Heart left ventricle (tissue), 16 donors: ENCODE data around the gene FAM124A. TPM values are rescaled to one million over a fixed set of nuclear protein-coding genes. Genes with fewer than 3 reads are reported as not detected.

ENCODE experiments used
- ATAC-seq, 4 donors: fragments of 200-7000 bp; cut with Tn5 transposase; one replicate each; pipeline ENCODE4 v1.9.1; 2020 to 2022; ENCODE audit warnings: moderate library complexity in 4 of 4, mild to moderate bottlenecking in 3 of 4, moderate number of reproducible peaks in 1 of 4
- DNase-seq, 5 donors: peaks; one replicate each; pipeline ENCODE4 v3.0.0-alpha.2; 2020
- H3K27ac ChIP-seq, 12 donors: fragments of 200-600 bp; sonication (generic) in 4 of 12; one replicate each; pipeline versions ENCODE4 v1.5.0 to v1.8.0; 2016 to 2022; ENCODE audit warnings: mild to moderate bottlenecking in 2 of 12
- H3K27me3 ChIP-seq, 9 donors: fragments of 200-600 bp; sonication (generic) in 2 of 9; one replicate each; pipeline versions ENCODE4 v1.5.1 to v1.8.0; 2016 to 2022; ENCODE audit warnings: mild to moderate bottlenecking in 3 of 9
- H3K36me3 ChIP-seq, 9 donors: fragments of 200-600 bp; sonication (generic) in 2 of 9; one replicate each; pipeline versions ENCODE4 v1.5.0 to v1.8.0; 2018 to 2022; ENCODE audit warnings: mild to moderate bottlenecking in 2 of 9
- H3K4me1 ChIP-seq, 12 donors: fragments of 200-600 bp; sonication (generic) in 4 of 12; one replicate each; pipeline versions ENCODE4 v1.5.0 to v1.8.0; 2016 to 2022; ENCODE audit warnings: mild to moderate bottlenecking in 3 of 12
- H3K4me3 ChIP-seq, 12 donors: fragments of 200-600 bp; sonication (generic) in 4 of 12; one replicate each; pipeline versions ENCODE4 v1.5.0 to v1.8.0; 2017 to 2022; ENCODE audit warnings: mild to moderate bottlenecking in 9 of 12, moderate library complexity in 4 of 12
- H3K9me3 ChIP-seq, 12 donors: fragments of 200-600 bp; sonication (generic) in 4 of 12; one replicate each; pipeline versions ENCODE4 v1.5.0 to v1.8.0; 2016 to 2022; ENCODE audit warnings: mild to moderate bottlenecking in 1 of 12
- POLR2A ChIP-seq, 2 donors: fragments of 450-650 bp; IDR thresholded peaks; one replicate each; pipeline ENCODE4 v1.6.1; 2017; ENCODE audit warnings: antibody characterized with exemption in 2 of 2, mild to moderate bottlenecking in 2 of 2, moderate library complexity in 2 of 2
- WGBS, 4 donors: extraction: QIAGEN DNeasy Blood & Tissue Kit in 2 of 4; methylation state at CpG; one replicate each; pipeline versions ENCODE4 v1.1.5 to v1.1.7; 2013 to 2018; 5-methylcytosine and 5-hydroxymethylcytosine counted together
- intact Hi-C, 10 donors: fragments of 100-400 bp; cut with DNase I; formaldehyde crosslinking; loops; one replicate each; pipeline versions ENCODE4 v1.11.1 to v1.14.2; 2022
- polyA plus RNA-seq, 2 donors: library from polyadenylated mRNA; stranded (reverse); fragments of 200-250 nt; gene quantifications; one replicate each; pipeline ENCODE4 v1.2.3, GENCODE V29; 2013
- total RNA-seq, 9 donors: library from RNA; depleted of rRNA in 2 of 9; stranded (reverse); fragments of >200 nt in 2 of 9; fragmentation: NEBNext Ultra II Directional in 3 of 9; extraction: Animal tissue kit (Norgen Biotek cat#: 25700) in 3 of 9; gene quantifications; one replicate each; pipeline versions ENCODE4 v1.1.0 to v1.2.4, GENCODE V29; 2016 to 2023
- TF ChIP-seq, protein P1 (sequence below), 12 donors: fragments of 200-600 bp; sonication (generic) in 4 of 12; IDR thresholded peaks; one replicate each; pipeline versions ENCODE4 v1.5.0 to v1.8.0; 2018 to 2022; ENCODE audit warnings: antibody characterized with exemption in 12 of 12, mild to moderate bottlenecking in 5 of 12
- donor health status: ischemic (EF 13 %, LVEDD 7.1; RV severe dilation, severe dysfunction).
- donor health status: healthy with polysubstance abuse.
- donor health status: DM: no; HTN: yes; CAD: no.
- donor health status: DM: no; HTN: no; CAD: no.
- donor health status: ischemic (EF 25% LVEDD 6.9; RV normal size, moderate dysfunction).
- donor health status: ischemic (EF 25% LVEDD 5.7; RV mildly dilated, moderate dysfunction).
- donor health status: healthy.
- donor health status: DM: yes; HTN: yes; CAD: no.
- donor health status: ischemic (EF 35%, LVEDD 5.7; RV mildly dilated, moderate dysfunction).
- donor health status: nonischemic (EF 11% LVEDD 7.7; RV severe dilation, severe dysfunction).
- donor health status: DM: yes; HTN: yes; CAD: no.
- donor health status: PGD.
- donor health status: ischemic (EF 29% LVEDD 5.4; RV normal size, mild dysfunction).
- donor health status: nonischemic (EF 23%, LVEDD 6.1; RV moderate dilation, normal function).

Gene FAM124A
- total and polyA plus RNA-seq, 11 donors: 4.1 to 16.8 (median 6.9) TPM

DNA sequence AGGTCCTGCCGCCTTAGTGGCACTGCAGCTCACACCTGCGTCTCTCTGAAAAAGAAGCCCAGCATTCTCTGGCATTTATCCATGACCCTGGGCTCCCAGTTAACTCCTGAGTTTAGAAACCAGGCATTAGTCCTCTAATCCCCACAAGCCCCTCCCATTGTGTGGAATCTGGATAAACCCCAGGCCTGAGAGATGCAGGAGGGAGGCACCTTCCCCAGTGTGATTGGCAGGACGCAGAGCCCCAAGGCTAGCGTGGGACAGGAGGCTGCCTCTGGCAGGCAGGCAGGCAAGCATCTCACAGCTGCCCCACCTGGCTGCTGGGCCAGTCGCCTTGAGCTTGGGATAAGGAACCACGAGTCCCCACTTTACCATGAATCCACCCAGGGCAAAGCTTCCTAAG, 106.3 kb downstream of the FAM124A start:
- 76 to 83% (median 78%) methylated on average over 5 to 6 of the region's 6 CpGs for WGBS, 4 donors
- no peak overlapping the region for H3K27ac ChIP-seq
- intact Hi-C loops: no loop called here
- H3K27me3 ChIP-seq: no peaks in the 10 kb centered on the region
- ATAC-seq (no peak), DNase-seq (no peak)
- H3K36me3 ChIP-seq: no peaks in the 10 kb centered on the region
- H3K9me3 ChIP-seq: no peaks in the 10 kb centered on the region
- peaks cover 0 to 10% (median 0%) of the 10 kb centered on the region in 12 donors for H3K4me1 ChIP-seq
- TF ChIP-seq, protein P1, sequence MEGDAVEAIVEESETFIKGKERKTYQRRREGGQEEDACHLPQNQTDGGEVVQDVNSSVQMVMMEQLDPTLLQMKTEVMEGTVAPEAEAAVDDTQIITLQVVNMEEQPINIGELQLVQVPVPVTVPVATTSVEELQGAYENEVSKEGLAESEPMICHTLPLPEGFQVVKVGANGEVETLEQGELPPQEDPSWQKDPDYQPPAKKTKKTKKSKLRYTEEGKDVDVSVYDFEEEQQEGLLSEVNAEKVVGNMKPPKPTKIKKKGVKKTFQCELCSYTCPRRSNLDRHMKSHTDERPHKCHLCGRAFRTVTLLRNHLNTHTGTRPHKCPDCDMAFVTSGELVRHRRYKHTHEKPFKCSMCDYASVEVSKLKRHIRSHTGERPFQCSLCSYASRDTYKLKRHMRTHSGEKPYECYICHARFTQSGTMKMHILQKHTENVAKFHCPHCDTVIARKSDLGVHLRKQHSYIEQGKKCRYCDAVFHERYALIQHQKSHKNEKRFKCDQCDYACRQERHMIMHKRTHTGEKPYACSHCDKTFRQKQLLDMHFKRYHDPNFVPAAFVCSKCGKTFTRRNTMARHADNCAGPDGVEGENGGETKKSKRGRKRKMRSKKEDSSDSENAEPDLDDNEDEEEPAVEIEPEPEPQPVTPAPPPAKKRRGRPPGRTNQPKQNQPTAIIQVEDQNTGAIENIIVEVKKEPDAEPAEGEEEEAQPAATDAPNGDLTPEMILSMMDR (IDR thresholded peaks at IDR 0.05): no peak
- no peak for TF ChIP-seq POLR2A (IDR thresholded peaks at IDR 0.05)
- no peak overlapping the region for H3K4me3 ChIP-seq

DNA sequence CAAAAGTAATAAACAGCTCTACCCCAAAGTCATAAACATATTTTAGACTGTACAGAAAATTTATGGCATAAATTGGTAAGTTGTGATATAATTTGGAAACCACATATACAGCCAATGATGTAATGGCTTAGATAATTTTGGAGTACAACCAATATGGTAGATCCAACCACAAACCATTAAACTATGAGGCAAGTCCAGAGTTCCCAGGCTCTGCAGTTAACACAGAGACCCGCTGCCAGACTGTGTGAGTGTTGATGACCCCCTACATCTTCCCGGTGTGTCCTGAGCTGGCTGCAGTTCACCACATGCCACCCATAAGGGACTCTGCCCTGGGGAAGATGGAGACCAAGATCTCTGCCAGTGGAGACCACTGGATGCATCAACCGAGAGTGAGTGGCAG, 107.4 kb downstream of the FAM124A start:
- H3K36me3 ChIP-seq: no peaks in the 10 kb centered on the region
- H3K9me3 ChIP-seq: no peaks in the 10 kb centered on the region
- H3K27me3 ChIP-seq: no peaks in the 10 kb centered on the region
- H3K4me1 ChIP-seq: peaks cover 0 to 10% (median 0%) of the 10 kb centered on the region in 12 donors
- H3K4me3 ChIP-seq: no peak overlapping the region
- no peak for TF ChIP-seq POLR2A (IDR thresholded peaks at IDR 0.05)
- TF ChIP-seq, protein P1 (IDR thresholded peaks at IDR 0.05): no peak
- ATAC-seq (no peak), DNase-seq (no peak)
- 93 to 97% (median 95%) methylated on average over 3 of the region's 3 CpGs for WGBS, 4 donors
- no peak overlapping the region for H3K27ac ChIP-seq
- intact Hi-C loops: no loop called here

DNA sequence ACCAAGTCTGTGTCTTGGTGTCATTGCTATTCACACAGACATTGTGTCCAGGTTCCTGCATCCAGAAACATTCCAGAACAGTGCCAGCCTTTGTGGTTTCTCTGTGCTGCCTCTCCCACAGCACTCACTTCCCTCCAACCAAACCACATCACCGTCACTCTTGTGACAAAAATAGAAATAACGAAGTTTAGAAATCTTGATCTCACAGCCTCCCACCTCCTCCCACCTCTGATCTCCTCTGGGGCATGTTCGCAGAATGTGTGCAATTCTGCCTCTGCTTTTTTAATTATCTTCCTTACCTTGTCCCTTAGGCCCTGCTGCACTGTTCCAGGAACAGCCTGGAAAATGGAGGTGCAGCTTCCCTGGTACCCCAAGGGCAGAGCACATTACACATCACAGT, 108.6 kb downstream of the FAM124A start:
- Histone ChIP-seq H3K4me3 (no peak overlapping the region), H3K9me3 (no peaks in the 10 kb centered on the region), H3K27ac (no peak overlapping the region), H3K4me1 (peaks cover 0 to 10% (median 0%) of the 10 kb centered on the region in 12 donors), H3K36me3 (no peaks in the 10 kb centered on the region), H3K27me3 (no peaks in the 10 kb centered on the region)
- no peak for TF ChIP-seq POLR2A (IDR thresholded peaks at IDR 0.05)
- TF ChIP-seq, protein P1 (IDR thresholded peaks at IDR 0.05): no peak
- 25 to 39% (median 29%) methylated on average over 3 of the region's 3 CpGs for WGBS, 4 donors
- ATAC-seq (peak in 1 of 4 donors; percentile 54), DNase-seq (no peak)
- intact Hi-C loops: no loop called here

DNA sequence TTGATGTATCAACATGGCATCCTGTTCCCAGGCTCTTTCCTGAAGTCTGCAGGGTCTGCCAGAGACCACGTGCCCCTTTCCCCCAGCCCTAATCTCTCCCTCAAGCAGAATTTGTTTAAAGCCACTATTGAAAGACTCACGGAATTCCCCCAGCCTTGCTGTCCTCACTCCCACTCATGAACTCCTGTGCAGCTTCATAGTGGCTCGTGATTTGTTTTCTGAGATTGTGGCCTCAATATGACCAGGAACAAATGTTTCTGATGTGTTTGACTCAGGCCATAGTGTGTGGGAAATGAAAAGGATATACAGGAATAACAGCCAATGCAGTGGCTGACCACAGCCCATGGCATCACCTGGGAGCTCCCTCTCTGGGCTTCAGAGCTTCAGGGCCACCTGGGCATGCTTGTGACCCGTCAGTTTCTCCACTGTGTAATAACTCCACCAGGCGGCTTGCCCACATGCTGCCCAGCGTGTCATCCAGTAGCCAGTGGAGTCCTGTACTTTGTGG, 109.2 kb downstream of the FAM124A start:
- intact Hi-C loops: no loop called here
- no peaks in the 10 kb centered on the region for H3K9me3 ChIP-seq
- H3K4me3 ChIP-seq: no peak overlapping the region
- H3K27me3 ChIP-seq: no peaks in the 10 kb centered on the region
- no peak overlapping the region for H3K27ac ChIP-seq
- WGBS, 4 donors: 70 to 76% (median 75%) methylated on average over 6 of the region's 6 CpGs
- TF ChIP-seq, protein P1 (IDR thresholded peaks at IDR 0.05): no peak
- TF ChIP-seq POLR2A (IDR thresholded peaks at IDR 0.05): no peak
- H3K4me1 ChIP-seq: peaks cover 0 to 10% (median 0%) of the 10 kb centered on the region in 12 donors
- ATAC-seq (no peak), DNase-seq (no peak)
- H3K36me3 ChIP-seq: no peaks in the 10 kb centered on the region
